H1 (cell line): ENCODE measurements around the gene LGI4. TPM values are rescaled to one million over a fixed set of nuclear protein-coding genes. Genes with fewer than 3 reads are reported as not detected.

ENCODE experiments used
- BRCA1 ChIP-seq: IDR thresholded peaks from 2 replicates; pipeline ENCODE4 v1.6.1; 2012; ENCODE audit warnings: low read depth, low read length, improper control_type of control experiment
- CHD1 ChIP-seq: IDR thresholded peaks from 2 replicates; pipeline ENCODE4 v1.6.1; 2012; ENCODE audit warnings: low read depth, low read length, improper control_type of control experiment
- CREB1 ChIP-seq: IDR thresholded peaks from 2 replicates; pipeline ENCODE4 v1.6.1; 2012; ENCODE audit warnings: inconsistent platforms
- NANOG ChIP-seq: IDR thresholded peaks from 2 replicates; pipeline ENCODE4 v1.6.1; 2011; ENCODE audit warnings: low read length, low read depth, mild to moderate bottlenecking, inconsistent platforms; ENCODE audit not compliant: insufficient read depth, poor library complexity, severe bottlenecking
- RNF2 ChIP-seq: fragments of 200-900, 300-1000 bp; sonication (generic); IDR thresholded peaks from 2 replicates; pipeline ENCODE4 v1.7.1; 2016; ENCODE audit warnings: borderline replicate concordance, low read depth, mild to moderate bottlenecking, antibody characterized with exemption, low read length; ENCODE audit not compliant: poor library complexity, severe bottlenecking; ENCODE audit errors: missing control alignments
- TAF7 ChIP-seq: optimal IDR thresholded peaks from 2 replicates; pipeline ENCODE3; 2011; ENCODE audit warnings: low read depth, mild to moderate bottlenecking, inconsistent platforms, low read length, moderate library complexity, borderline replicate concordance
- polyA plus RNA-seq, 7 experiments: library from polyadenylated mRNA; depleted of rRNA in 3 of 7; stranded (reverse) in 5 of 7; unstranded in 2 of 7; fragments of >200 nt in 5 of 7; fragments of 200-250 nt in 2 of 7; gene quantifications; 1 replicate in 5 of 7; 2 replicates in 1 of 7; 4 replicates in 1 of 7; pipeline versions ENCODE4 v1.2.1 to v1.2.3, GENCODE V29; 2011 to 2013; ENCODE audit warnings: missing spikeins in 2 of 7, mixed read lengths in 2 of 7
- total RNA-seq: library from RNA; stranded (reverse); fragmentation: NEBNext Ultra II Directional; extraction: Animal tissue kit (Norgen Biotek cat#: 25700); gene quantifications from 2 replicates; pipeline ENCODE4 v1.2.1, GENCODE V29; 2021

The LGI4 gene
- total and polyA plus RNA-seq, 2 of the 8 experiments (the other 6 are each of a cell fraction or from before 2014, with no cell fraction given) = 2.0 to 8.2 TPM

- TF ChIP-seq CHD1 (no peak), CREB1 (no peak), TAF7 (no peak), NANOG (no peak), BRCA1 (no peak), RNF2 (no peak)
Observed at GRCh38 chr19:35178701-35179100, 43.8 kb upstream of the LGI4 start (continued).
